Fibroblast of skin of scalp (primary cell): ENCODE data around the gene UNC50. TPM values are rescaled to one million over a fixed set of nuclear protein-coding genes. Genes with fewer than 3 reads are reported as not detected.

Experiments
- DNase-seq: peaks from one replicate; pipeline ENCODE4 v3.0.0-alpha.2; 2013
- polyA plus RNA-seq, 2 experiments: library from polyadenylated mRNA; unstranded; fragments of 120-200 nt; gene quantifications; one replicate each; pipeline ENCODE4 v1.2.1, GENCODE V29; 2013; ENCODE audit not compliant: insufficient read length in 2 of 2

UNC50 gene, protein sequence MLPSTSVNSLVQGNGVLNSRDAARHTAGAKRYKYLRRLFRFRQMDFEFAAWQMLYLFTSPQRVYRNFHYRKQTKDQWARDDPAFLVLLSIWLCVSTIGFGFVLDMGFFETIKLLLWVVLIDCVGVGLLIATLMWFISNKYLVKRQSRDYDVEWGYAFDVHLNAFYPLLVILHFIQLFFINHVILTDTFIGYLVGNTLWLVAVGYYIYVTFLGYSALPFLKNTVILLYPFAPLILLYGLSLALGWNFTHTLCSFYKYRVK
- 31.5 TPM for polyA plus RNA-seq (2013, experiment 1 of 2; ENCODE audit: insufficient read length)
- polyA plus RNA-seq (2013, experiment 2 of 2; ENCODE audit: insufficient read length) = 34.4 TPM

DNA sequence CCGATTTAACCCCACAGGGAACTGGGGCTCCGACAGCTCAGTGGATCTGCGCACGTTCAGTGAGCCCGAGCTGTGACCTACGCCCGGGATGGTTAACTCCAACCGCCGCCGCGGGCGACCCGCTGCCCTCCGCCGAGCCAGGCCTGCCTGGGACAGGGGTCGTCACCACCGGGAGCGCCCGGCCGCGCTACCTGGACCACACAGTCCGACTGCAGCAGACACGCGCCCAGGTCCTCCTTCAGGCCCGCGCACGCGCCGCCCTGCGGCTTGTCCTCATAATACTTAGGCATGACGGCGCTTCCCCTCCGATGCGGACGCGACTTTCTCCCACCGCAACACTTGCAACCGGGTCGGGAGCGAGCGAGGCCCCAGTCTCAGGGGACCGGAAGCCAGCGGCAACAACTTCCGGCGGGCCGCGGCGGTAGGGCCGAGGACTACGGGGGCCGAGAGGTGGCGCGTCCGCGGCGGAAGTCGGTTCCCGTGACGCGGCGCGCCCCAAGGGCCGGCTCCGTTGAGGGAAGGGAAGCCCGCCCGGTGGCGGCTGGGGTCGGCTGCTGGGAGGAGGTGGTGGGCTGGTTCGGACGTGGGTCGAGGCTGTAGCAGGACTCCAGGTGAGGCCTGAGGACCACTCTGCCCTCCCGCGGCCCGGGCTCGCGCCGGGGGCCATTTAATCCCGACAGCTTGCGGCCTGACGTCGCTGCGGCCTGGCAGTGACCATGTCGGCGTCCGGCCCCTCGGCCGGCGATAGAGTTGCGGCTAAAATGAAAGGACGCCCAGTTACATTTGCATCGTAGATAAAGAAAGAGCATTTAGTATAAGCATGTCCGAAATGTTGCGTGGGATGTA lies at the start of gene UNC50, which contains the start of gene COA5:
Gene UNC50, plus strand, starts transcription at position 474 of the 846 bp plus-strand sequence. CDS start 1,171 bp downstream, outside the sequence.
Gene COA5, minus strand, starts transcription at position 397 of the 846 bp plus-strand sequence. Its CDS starts 107 bp downstream, at position 290.
- peak; percentile 92 for DNase-seq

DNA sequence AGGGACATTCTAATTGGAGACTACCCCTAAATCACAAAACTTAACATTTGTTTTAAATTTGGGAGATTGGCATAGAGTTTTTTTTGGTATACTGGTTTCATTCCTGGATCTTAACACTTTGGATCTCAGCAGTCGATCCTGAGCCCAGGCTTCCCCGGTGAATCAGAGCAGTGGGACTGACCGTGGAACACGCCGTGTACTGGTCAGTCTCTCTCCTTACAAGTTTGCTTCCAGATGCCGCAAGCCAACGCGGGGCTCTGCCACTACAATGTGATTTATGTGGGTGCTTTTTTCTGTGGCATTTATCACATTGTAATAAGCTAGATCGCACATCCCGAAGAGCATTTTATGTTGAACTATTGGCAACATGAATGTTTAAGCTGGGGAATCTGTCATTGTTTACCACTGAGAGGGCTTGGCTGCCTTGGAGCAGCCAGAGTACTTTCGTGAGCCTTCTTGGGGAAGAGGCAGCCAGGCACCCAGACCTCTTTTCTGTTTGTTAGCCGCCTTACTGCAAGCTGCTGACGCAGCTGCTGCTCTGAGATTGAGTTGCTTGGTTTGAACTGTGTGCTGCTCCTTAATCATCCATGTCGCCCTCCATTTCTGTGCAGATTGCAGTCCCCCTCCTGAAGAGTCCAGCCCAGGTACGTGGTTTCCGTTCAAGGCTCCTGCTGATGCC lies 49.4 kb upstream of the UNC50 start:
- DNase-seq = no peak

DNA sequence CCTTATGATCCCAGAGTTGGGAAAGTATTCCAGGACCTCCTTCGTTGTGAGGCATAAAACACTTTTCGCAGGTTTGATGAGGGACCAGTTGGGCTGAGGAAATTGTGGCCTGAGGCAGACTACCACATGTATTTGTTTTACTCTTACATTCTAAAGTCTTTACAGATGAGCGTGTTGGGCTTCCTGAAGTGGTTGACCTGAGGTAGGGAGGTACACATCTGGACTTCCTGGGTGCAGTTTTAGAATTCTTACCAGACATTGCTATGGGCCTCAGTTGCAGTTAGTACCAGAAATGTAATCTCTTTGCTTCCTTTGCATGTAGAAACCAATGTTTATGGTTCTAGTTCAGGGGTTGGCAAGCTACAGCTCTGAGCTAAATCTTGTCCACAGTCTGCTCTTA lies 48.8 kb upstream of the UNC50 start:
- DNase-seq = no peak

DNA sequence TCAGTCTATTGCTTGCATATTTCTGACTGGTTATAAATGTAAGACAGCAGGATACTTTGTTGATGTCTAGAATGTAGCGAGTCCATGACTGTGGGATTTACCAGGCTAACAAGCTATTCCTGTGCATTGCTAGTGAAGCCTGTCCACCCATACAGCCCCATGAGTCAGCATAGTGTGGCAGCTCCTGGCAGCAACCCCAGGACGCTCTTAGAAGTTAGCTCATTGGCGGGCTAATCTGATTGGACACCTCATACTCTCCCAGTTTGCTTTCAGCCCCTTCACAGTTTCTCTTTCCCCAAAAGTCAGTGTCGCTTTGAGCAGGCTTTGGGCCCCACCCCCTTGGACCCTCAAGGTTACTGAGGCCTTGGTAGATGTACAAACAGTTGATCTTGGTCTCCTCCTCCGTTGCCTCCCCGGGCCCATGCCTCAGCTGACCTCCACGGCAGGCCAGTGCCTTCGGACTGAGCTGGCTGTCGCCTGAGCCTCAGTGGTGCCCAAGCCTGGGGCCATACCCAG lies 48.1 kb upstream of the UNC50 start:
- DNase-seq = peak; percentile 72

DNA sequence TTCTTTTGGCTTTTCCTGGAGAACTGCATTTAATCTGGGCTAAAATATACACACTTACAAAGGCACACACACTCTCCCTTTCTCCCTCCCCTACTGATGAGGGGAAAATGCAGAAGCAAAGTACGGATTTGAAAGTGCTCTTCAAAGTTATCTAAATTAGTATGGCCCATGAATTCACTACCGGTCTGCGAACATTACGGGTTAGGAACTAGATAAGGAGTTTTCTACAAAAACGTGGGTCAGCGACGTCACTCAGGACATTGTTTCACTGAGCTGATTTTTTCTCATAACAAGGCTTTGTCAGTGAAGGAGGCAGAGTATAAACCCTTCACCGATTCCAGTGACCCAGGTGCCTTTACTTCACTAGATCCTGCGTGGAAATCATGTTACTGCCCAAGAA lies 47.4 kb upstream of the UNC50 start:
- DNase-seq = no peak

DNA sequence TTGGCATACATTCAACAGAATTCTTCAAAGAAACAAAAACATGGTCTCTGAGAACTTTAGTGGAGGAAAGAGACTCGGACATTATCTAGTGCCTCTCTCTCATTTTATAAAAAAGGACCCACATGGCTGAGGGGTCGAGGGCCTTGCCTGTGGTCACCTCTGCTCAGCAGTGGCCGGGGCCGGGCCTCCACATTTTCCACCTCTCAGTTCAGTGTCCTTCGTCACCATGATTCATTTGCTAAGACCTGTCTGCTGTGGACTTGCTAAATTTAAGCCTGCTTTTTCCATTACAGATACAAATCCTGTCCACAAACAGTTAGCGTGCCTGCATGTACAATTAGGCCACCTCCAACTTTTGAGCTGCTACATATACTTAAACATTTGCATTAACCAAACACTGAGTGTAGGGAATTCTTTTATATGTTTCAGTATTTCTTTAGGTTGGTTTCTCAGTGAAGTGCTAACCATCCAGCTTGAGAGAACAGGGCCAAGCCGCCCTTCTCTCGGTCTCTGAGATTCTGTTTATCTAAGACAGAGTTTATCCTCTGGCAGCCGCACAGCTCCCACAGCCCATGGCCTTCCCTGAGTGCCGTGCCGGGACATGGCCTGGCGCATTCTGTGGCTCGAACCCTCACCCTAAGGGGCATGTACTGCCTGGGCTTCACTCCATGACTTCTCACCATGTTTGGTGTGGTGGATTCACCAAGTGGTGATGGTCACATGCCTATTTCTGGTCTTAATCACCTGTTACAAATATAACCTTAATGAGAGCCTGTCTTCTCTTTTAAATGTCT lies 46.3 kb upstream of the UNC50 start:
- DNase-seq = no peak

DNA sequence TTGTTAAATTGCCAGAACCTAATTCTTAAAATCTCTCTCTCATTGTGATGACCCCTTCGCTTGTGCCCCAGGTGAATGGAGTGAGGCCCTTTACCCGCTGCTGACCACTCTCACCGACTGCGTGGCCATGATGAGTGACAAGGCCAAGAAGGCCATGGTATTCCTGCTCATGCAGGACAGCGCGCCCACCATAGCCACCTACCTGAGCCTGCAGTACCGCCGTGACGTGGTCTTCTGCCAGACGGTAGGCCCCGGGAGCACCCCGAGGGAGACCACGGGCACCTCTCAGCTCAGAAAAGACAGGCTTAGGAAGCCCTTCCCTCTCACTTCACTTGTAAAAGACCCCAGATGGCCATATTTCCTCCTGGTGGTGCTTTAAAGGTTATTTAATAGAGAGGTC lies 45.0 kb upstream of the UNC50 start:
- no peak for DNase-seq

DNA sequence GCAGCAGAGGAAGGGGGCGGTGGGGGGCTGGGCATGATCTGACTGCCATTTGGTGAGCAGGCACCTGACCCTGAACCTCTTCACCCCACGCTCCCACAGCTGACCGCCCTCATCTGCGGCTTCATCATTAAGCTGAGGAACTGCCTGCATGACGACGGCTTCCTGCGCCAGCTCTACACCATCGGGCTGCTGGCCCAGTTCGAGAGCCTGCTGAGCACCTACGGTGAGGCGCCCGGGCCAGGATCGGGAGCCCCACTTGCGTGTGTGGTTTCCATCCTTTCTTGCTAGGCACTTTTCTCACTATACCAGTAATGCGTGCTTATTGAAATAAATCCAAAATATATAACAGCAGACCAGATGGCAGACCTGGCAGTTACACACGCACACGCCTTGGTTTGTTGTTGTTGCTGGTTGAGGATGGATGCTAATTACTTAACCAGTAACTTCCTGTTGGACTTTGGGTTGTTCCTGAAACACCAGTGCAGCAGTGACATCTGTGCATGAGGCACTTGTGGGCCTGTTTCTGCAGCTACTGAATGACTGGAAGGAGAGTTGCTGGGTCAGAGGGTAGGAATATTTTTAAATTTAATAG lies 43.8 kb upstream of the UNC50 start:
- DNase-seq = no peak

DNA sequence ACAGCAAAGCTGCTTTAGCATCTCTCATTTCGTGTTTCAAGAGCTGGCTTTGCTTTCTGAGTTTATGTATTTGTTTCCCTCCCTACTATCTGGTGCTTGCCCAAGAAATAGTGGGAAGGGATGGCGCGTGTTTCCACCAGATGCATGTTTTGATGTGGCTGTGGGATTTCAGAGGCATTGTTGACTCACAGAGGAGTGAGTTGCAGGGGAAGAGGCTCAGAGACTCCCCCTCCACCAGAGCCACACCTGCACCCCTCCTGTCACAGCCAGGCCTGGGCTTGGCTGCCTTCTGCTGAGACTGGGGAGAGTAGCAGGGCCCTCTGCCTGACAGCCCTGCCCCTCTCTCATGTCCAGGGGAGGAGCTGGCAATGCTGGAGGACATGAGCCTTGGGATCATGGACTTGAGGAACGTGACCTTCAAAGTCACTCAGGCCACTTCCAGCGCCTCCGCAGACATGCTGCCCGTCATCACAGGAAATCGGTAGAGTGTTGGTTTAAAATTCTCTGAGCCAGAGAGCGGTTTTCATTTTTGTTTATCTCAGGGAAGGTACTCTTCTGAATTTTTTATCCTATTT lies 43.0 kb upstream of the UNC50 start:
- DNase-seq = no peak

DNA sequence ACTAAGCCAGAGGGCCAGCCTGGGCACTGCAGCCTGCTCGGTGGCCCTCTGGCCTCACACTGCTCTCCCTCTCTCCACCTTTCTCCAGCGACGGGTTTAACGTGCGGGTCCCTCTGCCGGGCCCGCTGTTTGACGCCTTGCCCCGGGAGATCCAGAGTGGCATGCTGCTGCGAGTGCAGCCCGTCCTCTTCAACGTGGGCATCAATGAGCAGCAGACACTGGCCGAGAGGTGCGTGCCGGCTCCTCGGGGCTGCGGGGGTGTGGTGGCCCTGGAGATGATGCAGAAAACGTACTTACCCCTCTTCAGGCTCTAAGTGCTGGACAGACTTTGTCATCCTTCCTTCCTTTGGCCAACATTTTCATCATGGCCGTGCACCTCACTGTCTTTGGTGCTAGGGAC lies 42.4 kb upstream of the UNC50 start:
- DNase-seq = no peak

DNA sequence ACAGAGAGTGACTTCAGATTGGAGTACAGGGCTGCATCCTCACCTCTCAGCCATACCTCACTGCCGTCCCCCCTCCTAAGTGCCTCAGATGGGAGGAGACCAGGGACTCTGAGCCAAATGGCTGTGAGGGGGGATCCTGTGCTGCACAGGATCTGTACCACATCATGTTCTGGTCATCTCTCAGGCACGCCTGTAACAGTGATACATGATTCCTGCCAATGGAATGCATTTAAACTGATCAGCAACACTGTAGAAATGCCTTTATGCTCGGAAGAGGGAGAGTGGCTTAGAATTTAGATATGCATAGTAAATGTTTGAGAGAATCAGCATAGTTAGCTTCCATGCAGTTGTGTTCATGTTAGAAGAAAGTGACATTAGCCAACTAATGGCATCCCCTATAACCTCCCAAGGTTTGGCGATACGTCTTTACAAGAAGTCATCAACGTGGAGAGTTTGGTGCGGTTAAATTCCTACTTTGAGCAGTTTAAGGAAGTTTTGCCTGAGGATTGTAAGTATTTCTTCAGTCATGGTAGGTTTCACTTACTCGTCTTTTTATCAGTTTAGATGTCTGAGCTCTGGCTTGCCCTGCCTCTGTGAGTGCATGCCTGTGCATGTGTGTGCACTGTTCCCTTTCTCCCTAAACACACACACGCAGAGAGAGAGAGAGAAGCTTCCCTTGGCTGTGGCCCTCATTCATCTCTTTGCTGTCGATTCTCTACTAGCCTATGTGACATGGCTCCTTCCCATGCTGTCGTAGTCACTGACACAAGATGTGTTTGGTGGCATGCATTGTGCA lies 40.0 kb upstream of the UNC50 start:
- DNase-seq = peak; percentile 17

DNA sequence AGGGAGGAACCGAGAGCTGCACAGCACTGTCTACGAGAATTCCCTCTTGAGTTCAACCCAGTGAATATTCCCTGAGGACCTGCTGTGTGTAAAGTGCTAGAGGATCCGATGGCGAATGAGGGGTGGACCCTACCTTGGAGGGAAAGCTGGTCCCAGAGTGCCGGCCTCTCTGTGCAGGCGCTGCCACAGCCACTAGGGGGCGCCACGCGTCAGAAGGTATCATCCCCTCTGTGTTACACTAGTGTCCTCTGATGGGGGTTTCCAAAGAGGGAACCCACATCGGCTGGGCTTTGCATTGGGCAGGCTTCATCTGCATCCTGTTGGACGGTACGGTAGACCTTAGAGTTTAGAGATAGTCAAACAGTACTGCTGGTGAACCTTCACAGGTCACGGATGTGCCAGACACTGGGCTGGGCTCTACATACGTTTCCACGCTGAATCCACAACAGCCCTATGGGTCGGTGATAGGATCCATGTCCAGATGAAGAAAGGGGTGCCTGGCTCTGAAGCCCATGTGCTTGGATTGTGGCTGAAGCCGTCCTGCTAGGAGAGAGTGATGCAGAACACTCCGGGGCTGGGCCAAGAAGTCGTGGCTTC lies 39.1 kb upstream of the UNC50 start:
- DNase-seq = peak; percentile 17

DNA sequence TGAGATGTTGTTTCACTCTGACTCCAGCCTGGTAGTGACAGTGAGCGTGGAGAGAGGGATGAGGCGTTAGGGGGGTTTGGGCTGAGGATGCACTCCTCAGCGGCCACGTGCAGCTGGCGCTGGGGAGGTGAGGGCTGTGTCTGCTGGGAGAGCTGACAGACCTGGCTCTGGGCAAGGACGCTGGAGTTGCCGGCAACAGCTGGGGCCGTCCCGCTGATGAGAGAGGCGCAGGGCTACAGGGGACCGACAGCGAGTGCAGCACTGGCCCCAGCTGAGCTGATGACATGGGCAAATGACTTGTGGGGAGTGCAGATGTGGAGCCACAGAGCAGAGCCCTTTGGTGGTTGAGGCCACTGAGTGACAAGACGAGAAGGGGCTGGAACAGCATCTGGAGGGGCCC lies 38.5 kb upstream of the UNC50 start:
- no peak for DNase-seq

DNA sequence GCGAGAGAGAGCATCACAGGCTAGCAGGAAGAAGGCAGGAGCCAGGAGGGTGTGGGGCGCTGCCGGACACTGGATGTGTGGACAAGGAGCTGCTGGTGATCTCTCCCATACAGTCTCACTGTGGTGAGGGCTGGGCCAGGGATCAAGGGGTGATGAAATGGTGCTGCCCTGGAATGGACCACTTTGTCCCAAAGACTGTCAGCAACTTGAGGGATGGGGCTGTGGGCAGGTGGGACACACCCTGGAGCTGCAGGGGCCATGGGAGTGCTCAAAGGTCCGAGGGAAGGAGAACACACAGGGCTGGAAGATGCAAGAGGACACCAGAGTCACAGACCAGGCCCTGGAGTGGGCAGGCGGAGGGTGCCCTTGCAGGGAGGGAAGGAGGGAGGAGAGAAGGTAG lies 38.0 kb upstream of the UNC50 start:
- DNase-seq = no peak

DNA sequence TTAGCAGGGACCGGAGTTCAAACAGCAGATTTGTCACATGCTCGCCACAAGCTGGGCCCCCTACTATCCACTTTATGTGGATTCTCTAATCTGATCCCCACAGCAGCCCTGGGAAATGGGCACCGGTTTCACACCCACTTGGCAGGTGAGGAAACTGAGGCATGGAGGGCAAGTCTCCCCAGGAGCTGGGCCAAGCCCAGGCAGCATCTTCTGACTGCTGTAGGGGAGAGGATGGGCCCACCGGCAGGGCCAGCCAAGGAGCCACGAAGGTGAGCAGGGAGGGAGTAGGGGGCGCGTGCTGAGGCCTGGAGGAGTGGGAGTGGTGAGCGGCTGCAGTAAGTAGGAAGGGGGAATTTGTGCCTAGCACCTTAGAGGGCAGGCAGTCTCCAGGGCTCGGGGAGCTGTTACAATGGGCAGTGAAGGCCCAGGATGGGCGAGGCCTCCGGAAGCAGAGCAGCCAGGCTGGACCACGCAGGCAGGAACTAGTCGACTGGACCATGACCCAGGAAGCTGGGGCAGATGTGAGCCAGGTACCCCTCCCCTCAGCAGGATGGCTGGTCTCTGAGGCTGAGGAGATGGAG lies 37.2 kb upstream of the UNC50 start:
- DNase-seq = no peak

DNA sequence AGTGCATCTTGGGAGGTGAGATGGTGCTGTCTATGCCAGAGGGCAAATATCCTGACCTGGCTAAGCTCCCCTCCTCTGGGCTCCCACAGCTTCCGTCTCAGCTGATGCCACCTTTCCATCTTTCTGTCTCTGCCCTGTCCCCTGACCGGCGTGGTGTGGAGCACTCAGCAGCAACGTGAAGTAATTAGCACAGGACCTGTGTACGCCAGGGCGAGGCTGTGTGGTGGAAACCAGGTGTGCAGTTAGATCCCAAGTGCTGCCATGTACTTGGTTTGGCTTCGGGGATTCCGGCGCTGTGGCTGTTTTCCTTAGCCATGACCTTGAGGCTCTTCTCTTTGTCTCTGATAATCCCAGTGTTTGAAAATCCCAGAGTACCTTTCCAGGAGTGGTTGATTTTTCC lies 36.6 kb upstream of the UNC50 start:
- no peak for DNase-seq

DNA sequence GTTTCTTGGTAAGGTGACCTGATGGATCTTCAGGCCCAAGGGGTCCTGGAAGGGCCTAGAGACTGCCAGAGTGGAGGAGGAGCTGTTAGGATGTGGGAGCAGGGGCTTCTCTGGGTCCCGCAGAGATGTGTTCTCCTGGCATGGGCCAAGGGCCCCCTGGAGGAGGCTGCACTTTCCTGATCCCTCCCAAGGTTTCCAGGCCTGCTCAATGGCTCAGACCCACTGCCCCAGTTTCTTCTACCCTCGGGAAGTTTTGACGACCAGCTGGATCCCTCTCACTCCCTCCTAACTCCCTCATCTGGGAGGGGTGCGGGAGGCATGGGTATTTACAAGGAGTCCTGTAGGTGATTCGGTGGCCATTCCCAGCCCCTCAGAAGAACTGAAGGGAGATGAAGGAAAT lies 36.2 kb upstream of the UNC50 start:
- DNase-seq = no peak

DNA sequence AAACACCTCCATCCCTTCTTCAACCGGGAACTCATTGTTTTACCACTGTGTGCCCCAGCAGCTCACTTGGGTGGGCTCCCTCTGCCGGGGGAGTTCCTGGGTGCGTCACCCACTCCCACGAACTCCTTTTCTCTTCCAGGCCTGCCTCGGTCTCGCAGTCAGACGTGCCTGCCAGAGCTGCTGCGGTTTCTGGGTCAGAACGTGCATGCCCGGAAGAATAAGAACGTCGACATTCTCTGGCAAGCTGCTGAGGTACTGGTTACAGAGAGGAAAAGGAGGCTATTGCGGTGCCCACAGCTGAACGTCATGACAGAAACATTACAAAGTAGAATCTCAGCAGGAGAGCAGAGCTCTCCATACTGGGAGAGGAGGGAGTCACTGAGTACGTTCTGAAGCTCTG lies 35.7 kb upstream of the UNC50 start:
- DNase-seq = no peak

DNA sequence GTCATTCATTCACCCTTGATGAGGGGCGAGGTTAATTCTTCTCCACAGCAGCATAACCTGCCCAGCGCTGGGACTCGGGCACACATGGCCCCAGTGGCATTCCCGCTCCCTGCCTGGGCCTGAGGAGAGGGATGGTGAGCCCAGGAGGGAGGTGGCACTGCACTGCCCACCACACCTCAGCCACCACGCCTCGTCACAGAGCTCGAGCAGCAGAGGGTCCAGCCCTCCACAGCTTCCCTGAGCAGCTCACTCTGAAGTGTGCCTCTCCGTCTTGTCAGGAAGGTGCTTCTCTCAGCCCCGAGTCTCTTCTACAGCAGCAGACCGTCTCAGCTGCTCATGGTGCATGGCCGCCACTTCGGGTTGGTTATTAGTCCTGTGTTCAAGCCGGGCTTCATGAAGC lies 35.0 kb upstream of the UNC50 start:
- DNase-seq = no peak
